ENCODE measurements around the gene RHBDF2. TPM values are rescaled to one million over a fixed set of nuclear protein-coding genes. Genes with fewer than 3 reads are reported as not detected.

RHBDF2 gene
- total and polyA plus RNA-seq, 12 donors = 6.5 to 33.1 (median 9.8) TPM

GRCh38 chr17:76495663-76496400, 5.4 kb downstream of the RHBDF2 start:
- Histone ChIP-seq H3K9me3 (no peaks in the 10 kb centered on the region), H3K4me3 (no peak overlapping the region), H3K27me3 (no peaks in the 10 kb centered on the region), H3K4me1 (peaks cover 27 to 94% (median 73%) of the 10 kb centered on the region in 9 donors), H3K27ac (peak overlapping the region in 4 of 10 donors; percentile 2 to 96 (median 8)), H3K36me3 (no peaks in the 10 kb centered on the region)
- ATAC-seq = no peak
- DNase-seq = peak in 1 of 2 donors; percentile 9
- WGBS, 2 donors = 80 to 84% methylated on average over 16 of the region's 16 CpGs
- intact Hi-C loops (cut with DNase I) = no loop called here
- no peak for TF ChIP-seq CTCF (IDR thresholded peaks at IDR 0.05)

- no peaks in the 10 kb centered on the region for H3K9me3 ChIP-seq
- peak overlapping the region in 6 of 10 donors; percentile 2 to 37 (median 22) for H3K4me3 ChIP-seq
- peaks cover 20 to 99% (median 56%) of the 10 kb centered on the region in 9 donors for H3K4me1 ChIP-seq
- ATAC-seq = no peak
- TF ChIP-seq CTCF (IDR thresholded peaks at IDR 0.05) = no peak
- 73 to 82% methylated on average over 21 of the region's 21 CpGs for WGBS, 2 donors
- peak in 1 of 2 donors; percentile 24 for DNase-seq
- intact Hi-C loops (cut with DNase I) = no loop called here
- H3K27ac ChIP-seq = peak overlapping the region; percentile 69 to 96 (median 76)
- no peaks in the 10 kb centered on the region for H3K36me3 ChIP-seq
- no peaks in the 10 kb centered on the region for H3K27me3 ChIP-seq
These were observed 7.6 kb downstream of the RHBDF2 start for GRCh38 chr17:76493505-76494167.

GRCh38 chr17:76492989-76493501, 8.2 kb downstream of the RHBDF2 start:
- H3K27me3 ChIP-seq = no peaks in the 10 kb centered on the region
- H3K36me3 ChIP-seq = no peaks in the 10 kb centered on the region
- TF ChIP-seq CTCF (IDR thresholded peaks at IDR 0.05) = no peak
- peaks cover 16 to 94% (median 51%) of the 10 kb centered on the region in 9 donors for H3K4me1 ChIP-seq
- H3K27ac ChIP-seq = peak overlapping the region; percentile 69 to 96 (median 76)
- DNase-seq (peak; percentile 61 to 62), ATAC-seq (peak; percentile 45 to 72 (median 64))
- intact Hi-C loops (cut with DNase I) = no loop called here
- WGBS, 2 donors = 30 to 31% methylated on average over 15 of the region's 15 CpGs
- no peaks in the 10 kb centered on the region for H3K9me3 ChIP-seq
- H3K4me3 ChIP-seq = peak overlapping the region in 6 of 10 donors; percentile 2 to 37 (median 22)
